Breast epithelium (tissue), 3 donors: ENCODE measurements around the gene SULT1C2.

Experiments used
- POLR2A ChIP-seq: fragments of 450-650 bp; IDR thresholded peaks from one replicate; pipeline ENCODE4 v1.6.1; 2016; ENCODE audit warnings: antibody characterized with exemption, mild to moderate bottlenecking, moderate library complexity
- POLR2AphosphoS5 ChIP-seq, 3 donors: sonication (generic); formaldehyde crosslinking; IDR thresholded peaks; one replicate each; pipeline ENCODE4 v1.6.1; 2017; ENCODE audit warnings: antibody characterized with exemption in 3 of 3
- TF ChIP-seq, protein P1 (sequence below), 3 donors: fragments of 450-650 bp; IDR thresholded peaks; one replicate each; pipeline ENCODE4 v1.5.1; 2016 to 2017; ENCODE audit warnings: antibody characterized with exemption in 3 of 3, mild to moderate bottlenecking in 3 of 3, moderate library complexity in 3 of 3

DNA sequence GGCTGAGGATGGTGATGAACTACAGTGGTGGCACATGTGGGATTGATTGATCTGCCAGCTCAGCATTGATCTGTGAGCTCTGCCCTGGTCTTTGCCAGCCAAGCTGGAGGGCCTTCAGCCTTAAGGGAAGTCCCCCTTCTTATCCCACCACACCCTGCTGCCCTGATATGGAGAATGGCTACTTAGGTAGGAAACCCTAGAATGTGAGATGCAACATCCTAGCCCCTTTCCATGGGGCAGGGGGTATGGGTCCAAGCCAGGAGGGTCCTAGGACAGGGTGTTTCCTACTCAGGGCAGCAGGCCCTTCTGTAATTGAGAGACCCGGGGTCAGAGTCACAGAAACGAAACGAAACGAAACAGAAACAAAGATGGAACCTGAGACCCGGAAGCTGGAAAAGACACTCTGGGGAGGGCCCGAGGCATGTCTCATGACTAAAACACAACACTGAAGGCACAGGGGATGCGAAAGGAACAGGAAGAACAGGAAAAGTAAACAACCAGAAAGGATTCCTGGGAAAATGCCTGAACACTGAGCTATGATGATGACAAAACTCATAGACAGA lies 16.9 kb upstream of the SULT1C2 start:
- TF ChIP-seq, protein P1, sequence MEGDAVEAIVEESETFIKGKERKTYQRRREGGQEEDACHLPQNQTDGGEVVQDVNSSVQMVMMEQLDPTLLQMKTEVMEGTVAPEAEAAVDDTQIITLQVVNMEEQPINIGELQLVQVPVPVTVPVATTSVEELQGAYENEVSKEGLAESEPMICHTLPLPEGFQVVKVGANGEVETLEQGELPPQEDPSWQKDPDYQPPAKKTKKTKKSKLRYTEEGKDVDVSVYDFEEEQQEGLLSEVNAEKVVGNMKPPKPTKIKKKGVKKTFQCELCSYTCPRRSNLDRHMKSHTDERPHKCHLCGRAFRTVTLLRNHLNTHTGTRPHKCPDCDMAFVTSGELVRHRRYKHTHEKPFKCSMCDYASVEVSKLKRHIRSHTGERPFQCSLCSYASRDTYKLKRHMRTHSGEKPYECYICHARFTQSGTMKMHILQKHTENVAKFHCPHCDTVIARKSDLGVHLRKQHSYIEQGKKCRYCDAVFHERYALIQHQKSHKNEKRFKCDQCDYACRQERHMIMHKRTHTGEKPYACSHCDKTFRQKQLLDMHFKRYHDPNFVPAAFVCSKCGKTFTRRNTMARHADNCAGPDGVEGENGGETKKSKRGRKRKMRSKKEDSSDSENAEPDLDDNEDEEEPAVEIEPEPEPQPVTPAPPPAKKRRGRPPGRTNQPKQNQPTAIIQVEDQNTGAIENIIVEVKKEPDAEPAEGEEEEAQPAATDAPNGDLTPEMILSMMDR (IDR thresholded peaks at IDR 0.05): no peak
- no peak for TF ChIP-seq POLR2A
- TF ChIP-seq POLR2AphosphoS5 (IDR thresholded peaks at IDR 0.05): no peak
